ENCODE measurements around the gene MMP17. TPM values are rescaled to one million over a fixed set of nuclear protein-coding genes. Genes with fewer than 3 reads are reported as not detected.

MMP17 gene
- total RNA-seq, 2 donors from 2014 or later: 10.9 to 12.0 TPM

DNA sequence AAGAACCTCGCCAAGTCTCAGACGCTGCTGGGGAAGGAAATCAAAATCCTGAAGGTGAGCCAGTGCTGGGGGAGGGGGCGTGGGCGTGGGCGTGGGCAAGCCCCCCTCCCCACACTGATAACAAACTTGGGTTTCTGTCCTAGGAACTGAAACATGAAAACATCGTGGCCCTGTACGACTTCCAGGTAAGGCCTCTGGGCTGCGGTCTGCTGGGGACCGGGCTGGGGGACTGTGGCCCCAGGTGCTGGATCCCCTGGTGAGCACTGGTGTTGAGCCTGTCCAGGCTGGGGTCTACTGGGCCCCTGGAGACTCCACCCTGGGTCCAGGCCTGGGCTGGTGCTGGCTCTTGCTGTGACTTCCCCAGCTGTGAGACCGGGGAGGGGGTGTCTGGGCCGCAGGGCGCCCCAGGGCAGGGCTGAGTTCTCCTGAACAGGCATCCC, 67.5 kb downstream of the MMP17 start:
- 8 to 13% methylated on average over 2 to 12 of the region's 12 CpGs for WGBS, 2 experiments (ENCODE audit: insufficient coverage in 1 of 2, insufficient read length in 1 of 2)
- no peaks in the 10 kb centered on the region for H3K9me3 ChIP-seq (ENCODE audit: control insufficient read depth, low read length)
- Mint-ChIP-seq H3K9me3 (no peaks in the 10 kb centered on the region), H3K4me3 (peak overlapping the region; percentile 79), H3K27me3 (ENCODE audit: insufficient read depth) (no peaks in the 10 kb centered on the region), H3K4me1 (peaks cover 11% of the 10 kb centered on the region), H3K27ac (peak overlapping the region; percentile 91), H3K36me3 (ENCODE audit: low read depth) (peaks cover 15% of the 10 kb centered on the region)
- DNase-seq: no peak
- H3K36me3 ChIP-seq (ENCODE audit: control insufficient read depth, insufficient read depth, low read length): peaks cover 18% of the 10 kb centered on the region
- H3K27me3 ChIP-seq (ENCODE audit: control insufficient read depth, insufficient read depth, low read length, poor library complexity, severe bottlenecking): no peaks in the 10 kb centered on the region
- TF ChIP-seq, protein P1, sequence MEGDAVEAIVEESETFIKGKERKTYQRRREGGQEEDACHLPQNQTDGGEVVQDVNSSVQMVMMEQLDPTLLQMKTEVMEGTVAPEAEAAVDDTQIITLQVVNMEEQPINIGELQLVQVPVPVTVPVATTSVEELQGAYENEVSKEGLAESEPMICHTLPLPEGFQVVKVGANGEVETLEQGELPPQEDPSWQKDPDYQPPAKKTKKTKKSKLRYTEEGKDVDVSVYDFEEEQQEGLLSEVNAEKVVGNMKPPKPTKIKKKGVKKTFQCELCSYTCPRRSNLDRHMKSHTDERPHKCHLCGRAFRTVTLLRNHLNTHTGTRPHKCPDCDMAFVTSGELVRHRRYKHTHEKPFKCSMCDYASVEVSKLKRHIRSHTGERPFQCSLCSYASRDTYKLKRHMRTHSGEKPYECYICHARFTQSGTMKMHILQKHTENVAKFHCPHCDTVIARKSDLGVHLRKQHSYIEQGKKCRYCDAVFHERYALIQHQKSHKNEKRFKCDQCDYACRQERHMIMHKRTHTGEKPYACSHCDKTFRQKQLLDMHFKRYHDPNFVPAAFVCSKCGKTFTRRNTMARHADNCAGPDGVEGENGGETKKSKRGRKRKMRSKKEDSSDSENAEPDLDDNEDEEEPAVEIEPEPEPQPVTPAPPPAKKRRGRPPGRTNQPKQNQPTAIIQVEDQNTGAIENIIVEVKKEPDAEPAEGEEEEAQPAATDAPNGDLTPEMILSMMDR (conservative IDR thresholded peaks at IDR 0.05): no peak
- H3K4me1 ChIP-seq (ENCODE audit: control insufficient read depth, insufficient read depth, low read length): no peaks in the 10 kb centered on the region
- H3K27ac ChIP-seq (ENCODE audit: low read depth, low read length): no peak overlapping the region
- H3K4me3 ChIP-seq (ENCODE audit: low read length): peak overlapping the region; percentile 87
- peak overlapping the region; percentile 69 for H3K9ac ChIP-seq (ENCODE audit: extremely low read depth, low read length, poor library complexity, severe bottlenecking)

DNA sequence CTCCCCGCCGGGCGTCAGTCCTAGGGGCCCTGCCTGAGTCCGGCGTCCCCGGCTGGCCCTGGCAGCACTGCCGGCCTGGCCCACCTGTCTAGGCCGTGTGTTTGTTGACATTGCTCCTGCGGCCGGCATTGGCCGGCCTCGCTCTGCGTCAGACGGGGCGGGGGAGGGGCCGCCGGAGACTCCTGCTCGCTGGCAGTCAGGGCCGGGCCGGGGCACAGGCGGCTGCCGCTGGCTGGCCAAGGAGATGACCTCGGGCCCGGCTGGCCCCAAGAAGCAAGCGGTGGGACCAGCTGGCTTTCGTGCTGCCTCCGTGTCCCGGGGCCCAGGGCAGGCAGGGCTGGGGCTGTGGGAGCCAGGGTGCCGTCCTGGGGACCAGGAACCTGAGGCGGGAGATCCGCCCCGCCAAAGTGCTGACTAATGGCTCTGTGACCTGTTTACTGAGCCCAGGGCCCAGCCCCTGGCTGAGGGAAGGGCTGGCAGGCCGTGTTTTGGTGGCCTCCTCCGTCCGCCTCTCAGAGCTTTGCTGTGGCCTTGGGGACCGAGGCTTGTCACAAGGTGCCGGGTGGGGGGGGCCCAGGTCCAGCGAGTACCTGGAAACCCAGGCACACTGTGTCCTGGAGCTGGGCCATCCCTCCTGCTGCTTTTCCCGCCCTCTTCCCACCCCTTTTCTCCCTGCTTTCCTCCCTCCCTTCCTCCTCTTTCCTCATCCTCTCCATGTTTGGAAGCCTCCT, 68.1 kb downstream of the MMP17 start:
- peaks cover 18% of the 10 kb centered on the region for H3K36me3 ChIP-seq (ENCODE audit: control insufficient read depth, insufficient read depth, low read length)
- no peaks in the 10 kb centered on the region for H3K27me3 Mint-ChIP-seq (ENCODE audit: insufficient read depth)
- H3K4me1 Mint-ChIP-seq: peaks cover 11% of the 10 kb centered on the region
- peak overlapping the region; percentile 69 for H3K9ac ChIP-seq (ENCODE audit: extremely low read depth, low read length, poor library complexity, severe bottlenecking)
- DNase-seq: peak; percentile 99
- H3K36me3 Mint-ChIP-seq (ENCODE audit: low read depth): peaks cover 15% of the 10 kb centered on the region
- H3K27me3 ChIP-seq (ENCODE audit: control insufficient read depth, insufficient read depth, low read length, poor library complexity, severe bottlenecking): no peaks in the 10 kb centered on the region
- peak overlapping the region; percentile 82 for H3K27ac Mint-ChIP-seq
- H3K4me3 ChIP-seq (ENCODE audit: low read length): peak overlapping the region; percentile 87
- 5 to 10% methylated on average over 4 to 39 of the region's 39 CpGs for WGBS, 2 experiments (ENCODE audit: insufficient coverage in 1 of 2, insufficient read length in 1 of 2)
- peak overlapping the region; percentile 79 for H3K4me3 Mint-ChIP-seq
- H3K4me1 ChIP-seq (ENCODE audit: control insufficient read depth, insufficient read depth, low read length): no peaks in the 10 kb centered on the region
- TF ChIP-seq, protein P1 (conservative IDR thresholded peaks at IDR 0.05): no peak
- H3K9me3 ChIP-seq (ENCODE audit: control insufficient read depth, low read length): no peaks in the 10 kb centered on the region
- no peaks in the 10 kb centered on the region for H3K9me3 Mint-ChIP-seq
- H3K27ac ChIP-seq (ENCODE audit: low read depth, low read length): peak overlapping the region; percentile 30

GRCh38 chr12:131896811-131897270, 68.6 kb downstream of the MMP17 start:
- TF ChIP-seq, protein P1 (conservative IDR thresholded peaks at IDR 0.05): no peak
- Histone ChIP-seq H3K4me3 (ENCODE audit: low read length) (peak overlapping the region; percentile 87), H3K4me1 (ENCODE audit: control insufficient read depth, insufficient read depth, low read length) (peaks cover 5% of the 10 kb centered on the region), H3K9me3 (ENCODE audit: control insufficient read depth, low read length) (no peaks in the 10 kb centered on the region), H3K9ac (ENCODE audit: extremely low read depth, low read length, poor library complexity, severe bottlenecking) (peak overlapping the region; percentile 69), H3K27me3 (ENCODE audit: control insufficient read depth, insufficient read depth, low read length, poor library complexity, severe bottlenecking) (no peaks in the 10 kb centered on the region), H3K27ac (ENCODE audit: low read depth, low read length) (no peak overlapping the region), H3K36me3 (ENCODE audit: control insufficient read depth, insufficient read depth, low read length) (peaks cover 23% of the 10 kb centered on the region)
- H3K4me1 Mint-ChIP-seq: peaks cover 11% of the 10 kb centered on the region
- peak overlapping the region; percentile 82 for H3K27ac Mint-ChIP-seq
- H3K36me3 Mint-ChIP-seq (ENCODE audit: low read depth): peaks cover 15% of the 10 kb centered on the region
- H3K4me3 Mint-ChIP-seq: peak overlapping the region; percentile 79
- DNase-seq: no peak
- no peaks in the 10 kb centered on the region for H3K9me3 Mint-ChIP-seq
- no peaks in the 10 kb centered on the region for H3K27me3 Mint-ChIP-seq (ENCODE audit: insufficient read depth)
- 95 to 97% methylated on average over 12 to 14 of the region's 14 CpGs for WGBS, 2 experiments (ENCODE audit: insufficient coverage in 1 of 2, insufficient read length in 1 of 2)
